Peyer's patch (tissue), 4 donors: ENCODE data around the gene WSCD1.

Experiments
- CTCF ChIP-seq, 6 experiments: fragments of 450-650 bp in 4 of 6; fragments of 200-600 bp in 2 of 6; sonication (generic) in 1 of 6; IDR thresholded peaks; one replicate each; pipeline ENCODE4 v1.5.1; 2017 to 2019; ENCODE audit warnings: antibody characterized with exemption in 6 of 6, mild to moderate bottlenecking in 3 of 6, moderate library complexity in 1 of 6
- POLR2A ChIP-seq, 2 donors: fragments of 450-650 bp; IDR thresholded peaks; one replicate each; pipeline ENCODE4 v1.5.1; 2017; ENCODE audit warnings: antibody characterized with exemption in 2 of 2, mild to moderate bottlenecking in 2 of 2, moderate library complexity in 2 of 2

- TF ChIP-seq CTCF (IDR thresholded peaks at IDR 0.05): no peak
- TF ChIP-seq POLR2A (IDR thresholded peaks at IDR 0.05): no peak
These were observed 46.9 kb upstream of the WSCD1 start for GRCh38 chr17:6023036-6023831.
